Stimulated activated CD4-positive, alpha-beta T cell treated with anti-CD3 and anti-CD28 coated beads, Interleukin-15, amount 100 ng/mL, for 24 hours (primary cell): ENCODE data around the gene CD79A.
"Not testable (repeated sequence)": the region's sequence is repeated elsewhere in the genome, so short reads cannot be mapped to it uniquely, and the experiment has no call there.

Source experiments
- DNase-seq: peaks from one replicate; pipeline ENCODE4 v3.0.0-alpha.2; 2020

Gene CD79A

DNA sequence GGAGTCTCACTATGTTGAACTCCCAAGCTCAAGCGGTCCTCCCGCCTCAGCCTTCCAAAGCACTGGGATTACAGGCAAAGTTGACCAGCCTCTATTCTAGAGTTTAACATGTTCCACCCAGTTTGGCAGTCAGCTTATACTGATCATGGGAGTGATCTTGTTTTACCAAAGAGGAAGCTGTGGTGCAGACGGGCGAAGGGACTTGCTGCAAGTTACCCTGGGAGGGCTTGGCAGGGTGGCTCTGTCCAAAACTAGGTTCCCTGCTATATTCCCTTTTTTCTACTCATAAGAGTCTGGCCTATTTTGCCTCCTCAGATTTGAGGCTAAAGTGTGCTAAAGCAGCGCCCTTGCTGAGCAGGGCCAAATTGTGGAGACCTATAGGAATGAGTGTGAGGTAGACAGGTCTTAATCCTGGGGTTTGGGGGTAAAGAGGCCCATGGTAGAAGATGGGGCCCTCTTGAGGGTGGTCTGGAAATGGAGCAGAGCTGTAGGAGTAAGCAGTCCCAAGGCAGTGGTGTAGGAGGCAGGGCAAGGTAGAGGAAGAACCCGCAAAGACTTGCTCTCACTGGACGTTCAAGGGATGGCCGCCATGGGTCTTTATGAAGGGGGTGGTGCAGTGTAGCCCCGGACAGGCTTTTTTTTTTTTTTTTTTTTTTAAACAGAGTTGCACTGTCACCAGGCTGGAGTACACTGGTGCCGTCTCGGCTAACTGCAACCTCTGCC lies 13.7 kb upstream of the CD79A start:
- peak; percentile 11 for DNase-seq

DNA sequence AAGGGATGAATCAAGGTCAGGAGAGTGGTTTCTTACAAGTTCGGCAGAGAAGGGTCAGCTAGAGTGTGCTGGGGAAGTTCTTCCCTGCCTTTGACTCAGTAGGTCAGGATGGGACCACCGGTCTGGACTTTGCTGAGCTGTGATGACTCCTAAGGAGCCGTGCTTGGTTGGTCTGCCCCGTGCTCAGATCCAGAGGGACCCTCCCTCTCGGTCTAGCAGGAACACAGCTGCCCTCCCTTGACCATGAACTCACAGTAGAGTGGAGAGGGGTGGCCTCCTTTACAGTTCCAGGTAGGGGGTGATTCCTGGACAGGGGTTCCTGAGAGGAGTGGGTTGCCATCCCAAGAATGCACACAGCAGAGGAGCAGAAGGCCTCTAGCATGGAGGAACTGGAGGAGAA lies 12.7 kb upstream of the CD79A start:
- peak; percentile 4 for DNase-seq

DNA sequence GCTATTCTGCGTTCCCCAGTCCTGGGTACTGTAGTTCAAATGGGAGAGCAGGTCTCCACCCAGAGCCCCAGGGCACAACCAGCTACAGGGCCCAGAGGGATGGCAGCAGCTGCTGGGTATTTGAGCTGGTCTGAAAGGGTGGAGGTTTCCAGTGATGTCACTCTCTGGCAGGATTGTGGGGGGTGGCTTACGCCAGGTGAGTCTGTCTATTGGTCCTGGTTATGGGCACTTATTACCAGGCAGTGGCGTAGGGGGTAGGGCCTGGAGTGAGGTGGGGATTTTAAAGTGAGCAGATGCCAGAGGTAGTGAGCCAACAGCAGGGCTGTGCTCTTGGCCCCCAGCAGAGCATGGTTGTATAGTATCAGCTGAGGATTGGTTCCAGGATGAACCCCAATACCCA lies 10.8 kb upstream of the CD79A start:
- peak; percentile 27 for DNase-seq

DNA sequence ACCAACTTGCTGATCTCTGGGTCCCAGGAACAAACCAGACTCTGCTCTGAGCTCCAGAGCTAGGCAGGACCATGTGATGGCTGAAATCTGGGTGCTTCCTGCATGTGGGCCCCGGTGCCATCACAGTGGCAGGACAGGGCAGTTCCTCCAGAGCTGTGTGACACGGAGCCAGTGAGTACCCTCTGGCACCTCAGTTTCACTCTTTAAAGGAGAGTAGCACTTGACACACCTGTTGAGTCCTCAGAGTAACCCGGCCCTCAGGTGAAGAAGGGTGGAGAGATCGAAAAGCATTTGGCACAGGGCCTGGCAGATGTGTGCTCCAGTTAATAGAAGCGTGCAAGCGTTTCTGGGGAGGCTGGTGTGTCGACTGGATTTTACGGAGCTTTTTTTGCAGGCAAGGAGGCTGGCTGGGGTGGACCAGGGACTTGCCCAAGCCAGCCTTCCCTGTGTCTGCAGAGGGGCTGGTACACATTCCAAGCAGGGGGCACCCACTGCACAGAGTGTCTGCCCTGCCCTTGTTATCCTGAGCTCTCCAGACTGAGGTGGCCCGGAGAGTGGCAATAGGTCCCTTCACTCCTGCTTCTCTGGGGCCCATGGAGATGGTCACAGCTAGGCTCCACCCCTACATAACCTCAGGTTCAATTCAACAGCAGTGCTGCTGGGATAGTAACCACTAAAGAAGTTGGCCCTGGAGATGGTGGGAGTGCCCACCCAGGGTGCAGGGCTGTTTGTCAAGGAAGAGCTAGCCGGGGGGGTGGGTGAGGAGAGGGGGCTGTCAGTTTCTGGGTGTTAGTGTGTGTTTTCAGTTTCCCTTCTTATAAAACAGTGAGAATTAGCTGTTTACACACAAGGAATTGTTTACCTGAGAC lies 8.7 kb upstream of the CD79A start:
- peak; percentile 14 for DNase-seq

DNA sequence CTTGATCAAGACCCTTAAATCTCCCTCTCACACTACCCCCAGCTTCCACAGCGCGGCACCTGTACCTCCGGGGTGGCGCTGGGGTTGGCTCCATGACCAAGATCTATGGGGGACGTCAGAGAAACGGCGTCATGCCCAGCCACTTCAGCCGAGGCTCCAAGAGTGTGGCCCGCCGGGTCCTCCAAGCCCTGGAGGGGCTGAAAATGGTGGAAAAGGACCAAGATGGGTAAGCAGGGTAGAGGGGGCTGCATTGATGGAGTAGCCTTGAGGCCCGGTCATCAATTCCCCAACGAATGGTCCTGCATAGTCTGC lies 8.1 kb upstream of the CD79A start:
- DNase-seq: no peak

DNA sequence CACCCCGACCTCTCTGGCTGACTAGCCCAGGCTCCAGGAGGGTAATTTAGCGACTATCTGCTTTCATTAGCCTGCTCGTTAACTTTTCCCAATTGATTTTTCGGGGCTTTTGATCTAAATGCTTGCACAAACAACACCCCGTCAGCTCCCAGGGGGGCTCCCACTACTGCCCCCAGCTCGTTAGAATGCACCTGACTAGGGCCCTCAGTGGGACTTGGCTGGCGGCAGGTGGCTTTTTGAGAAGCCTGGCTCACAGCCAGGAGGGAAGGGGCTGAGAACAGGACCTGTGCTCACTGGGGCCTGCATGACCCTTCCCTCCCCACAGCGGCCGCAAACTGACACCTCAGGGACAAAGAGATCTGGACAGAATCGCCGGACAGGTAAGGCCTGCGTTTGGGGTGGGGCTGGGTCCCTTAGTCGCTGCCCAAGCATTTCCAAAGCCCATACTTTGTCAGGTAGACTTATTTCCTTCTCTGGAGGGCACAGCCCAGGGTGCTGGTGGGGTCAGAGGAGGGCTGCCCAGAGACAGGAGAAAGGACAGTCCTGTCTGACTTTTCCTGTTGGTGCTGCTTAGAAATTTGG lies 7.6 kb upstream of the CD79A start:
- DNase-seq: peak; percentile 5

DNA sequence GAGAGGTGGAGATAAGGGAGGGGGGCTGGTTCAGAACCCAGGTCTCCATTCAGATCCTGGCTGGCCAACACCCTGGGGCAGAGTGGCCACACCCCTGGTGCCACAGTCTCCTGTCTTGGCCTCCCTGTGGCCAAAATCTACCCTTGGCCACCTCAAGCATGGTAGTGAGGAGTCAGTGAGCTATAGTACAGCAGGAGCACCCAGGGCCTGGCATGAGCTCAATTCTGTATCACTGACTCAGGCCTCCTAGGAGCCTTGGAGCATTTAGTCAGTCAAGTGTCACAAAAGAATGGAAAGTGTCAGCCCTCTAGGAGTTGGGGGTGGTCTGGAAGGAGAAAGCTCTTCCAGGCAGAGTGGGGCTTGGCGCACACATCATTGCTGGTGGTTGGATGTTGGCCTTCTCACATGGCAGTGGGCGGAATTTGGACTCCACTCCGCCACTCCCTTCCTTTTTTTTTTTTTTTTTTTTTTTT lies 6.6 kb upstream of the CD79A start:
- peak; percentile 44 for DNase-seq

DNA sequence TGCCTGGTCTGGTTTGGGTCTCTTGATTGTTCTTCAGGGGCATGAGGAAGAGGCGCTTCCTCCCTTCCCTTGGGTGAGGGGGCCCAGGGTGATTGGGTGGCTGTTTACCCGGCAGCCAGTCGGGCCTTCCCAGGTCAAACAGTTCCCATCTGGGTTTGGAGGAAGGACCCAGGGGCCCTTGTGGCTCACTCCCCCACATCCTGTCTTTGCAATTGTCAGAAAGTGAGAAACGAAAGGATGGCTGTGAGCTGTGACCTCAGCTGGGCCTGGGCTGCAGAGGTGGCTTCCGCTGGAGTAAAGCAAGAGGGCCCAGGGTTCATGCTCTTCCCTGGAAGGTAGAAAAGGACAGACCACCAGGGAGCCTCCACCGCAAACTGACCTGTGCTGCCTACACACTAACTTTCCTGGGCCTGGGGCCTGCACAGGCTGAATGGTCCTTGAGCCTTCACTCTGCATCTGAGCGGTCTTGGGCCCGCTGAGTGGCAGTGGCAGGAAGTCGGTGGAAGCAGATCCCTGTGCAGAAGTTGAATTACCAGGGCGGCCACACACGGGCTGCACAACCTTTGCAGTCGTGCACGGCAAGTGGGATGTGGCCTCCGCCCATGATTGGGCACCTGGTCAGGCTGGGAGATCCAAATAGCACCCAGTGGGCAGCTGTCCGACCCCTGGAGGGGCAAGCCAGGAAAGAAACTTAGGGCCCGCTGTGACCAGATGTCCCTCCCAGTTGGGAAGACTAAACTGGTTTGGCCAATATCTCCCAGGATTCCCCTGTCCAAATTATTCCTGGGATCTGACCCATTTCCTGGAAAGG lies 5.3 kb upstream of the CD79A start:
- peak; percentile 80 for DNase-seq

DNA sequence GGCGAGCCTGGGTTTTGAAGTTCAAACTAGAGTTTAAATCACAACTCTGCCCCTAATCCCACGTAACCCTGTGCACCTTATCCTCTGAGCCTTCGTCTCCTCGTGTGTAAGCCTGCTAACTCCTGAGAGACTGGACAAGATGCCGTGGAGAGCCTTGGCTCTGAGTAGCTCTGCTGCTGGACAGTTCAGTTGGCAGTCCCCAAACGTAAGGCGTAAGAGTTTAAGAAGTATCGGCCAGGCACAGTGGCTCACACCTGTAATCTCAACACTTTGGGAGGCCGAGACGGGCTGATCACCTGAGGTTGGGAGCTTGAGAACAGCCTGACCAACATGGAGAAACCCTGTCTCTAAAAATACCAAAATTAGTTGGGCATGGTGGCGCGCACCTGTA lies 4.7 kb upstream of the CD79A start:
- DNase-seq: peak; percentile 26

DNA sequence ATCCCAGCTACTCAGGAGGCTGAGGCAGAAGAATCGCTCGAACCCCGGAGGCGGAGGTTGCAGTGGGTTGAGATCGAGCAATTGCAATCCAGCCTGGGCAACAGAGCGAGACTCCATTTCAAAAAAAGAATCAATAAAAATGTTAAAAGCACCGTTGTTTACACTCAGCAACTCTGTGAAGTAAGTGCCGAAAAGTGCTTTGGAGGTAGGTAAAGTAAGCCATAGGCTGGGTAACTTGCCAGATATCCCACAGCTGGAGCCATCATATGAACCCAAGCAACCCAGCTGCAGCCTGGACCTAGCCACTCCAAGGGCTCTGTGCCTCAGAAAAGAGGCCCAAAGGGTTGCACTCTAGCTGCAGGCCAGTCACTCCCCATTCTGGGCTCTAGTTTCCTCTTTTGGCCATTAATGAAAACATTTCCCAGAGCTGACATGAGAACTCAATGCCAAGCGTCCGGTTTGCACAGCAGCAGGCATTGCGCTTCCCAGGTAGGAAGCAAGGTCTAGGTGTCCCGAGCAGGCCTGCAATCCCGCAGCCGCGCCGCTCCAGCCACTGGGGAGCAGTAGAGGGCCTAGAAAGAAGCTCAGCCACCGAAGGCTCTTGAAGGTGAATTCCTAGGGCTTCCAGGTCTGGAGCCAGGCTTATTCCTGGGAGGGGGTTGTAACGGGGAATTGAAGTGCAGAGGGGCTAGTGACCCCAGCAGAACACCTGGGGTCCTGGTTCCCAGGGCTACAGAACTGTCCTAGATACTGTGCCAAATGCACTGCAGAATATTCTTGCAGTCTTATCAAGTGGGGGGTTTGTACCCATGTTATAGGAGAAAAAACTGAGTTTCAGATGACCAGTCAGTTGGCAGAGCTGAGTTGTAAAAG lies 4.1 kb upstream of the CD79A start:
- DNase-seq: peak; percentile 80

DNA sequence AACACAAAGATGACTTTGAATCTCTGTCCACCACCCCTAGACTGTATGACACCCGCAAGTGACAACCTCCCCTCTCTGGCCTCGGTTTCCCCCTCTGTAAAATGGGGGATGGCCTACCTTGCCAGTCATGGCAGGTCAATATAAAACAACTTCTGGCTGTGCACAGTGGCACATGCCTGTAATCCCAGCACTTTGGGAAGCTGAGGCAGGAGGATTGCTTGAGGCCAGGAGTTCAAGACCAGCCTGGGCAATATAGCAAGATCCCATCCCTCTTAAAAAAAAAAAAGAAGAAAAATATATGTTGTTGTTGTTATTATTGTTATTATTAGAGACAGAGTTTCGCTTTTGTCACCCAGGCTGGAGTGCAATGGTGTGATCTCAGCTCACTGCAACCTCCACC lies 1.1 kb upstream of the CD79A start:
- DNase-seq: not testable (repeated sequence)

DNA sequence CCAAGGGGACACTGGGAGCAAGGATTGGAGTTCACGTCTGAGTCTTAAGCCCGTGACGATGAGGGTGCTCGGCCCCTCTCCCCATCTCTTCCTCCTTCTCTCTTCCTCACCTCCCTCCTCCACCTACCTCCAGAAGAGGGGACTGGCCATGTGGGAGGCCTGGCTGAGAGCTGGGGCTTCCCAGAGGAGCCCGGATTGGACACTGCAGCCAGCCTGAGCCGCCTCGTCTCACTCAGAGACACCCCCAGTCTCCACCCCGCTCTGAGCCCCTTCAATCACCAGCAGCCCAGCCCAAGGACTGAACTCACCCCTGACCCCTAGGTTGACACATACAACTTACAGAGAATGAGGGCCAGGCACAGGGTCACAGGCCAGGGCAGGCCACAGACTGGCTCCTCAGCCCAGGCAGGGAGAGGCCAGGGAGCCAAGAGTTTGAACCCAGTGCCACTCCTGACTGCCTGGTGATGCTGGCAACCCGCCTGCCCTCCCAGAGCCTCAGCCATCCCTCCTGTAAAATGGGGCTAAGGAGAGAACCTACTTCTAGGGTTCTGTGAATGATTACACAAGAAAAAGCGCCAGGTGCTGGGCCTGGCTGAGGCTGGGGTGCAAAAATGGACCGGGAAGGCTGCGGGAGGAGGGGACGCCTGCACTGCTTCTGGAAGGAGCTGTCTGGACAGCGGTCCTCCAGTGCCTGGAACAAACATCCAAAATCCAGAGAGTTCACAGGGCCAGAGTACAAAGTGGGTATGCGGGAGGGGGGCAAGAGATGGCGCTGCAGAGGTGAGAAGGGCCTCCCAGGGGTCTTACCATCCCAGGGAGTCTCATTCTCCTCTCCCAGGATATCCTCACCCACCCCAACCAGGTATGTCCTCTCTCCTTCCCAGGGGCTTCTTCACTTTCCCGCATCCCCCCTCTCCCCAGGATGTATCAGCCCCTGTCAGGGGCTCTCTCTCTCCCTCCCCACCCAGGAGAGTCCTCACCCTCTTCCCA lies 1.1 kb downstream of the CD79A start:
- peak; percentile 10 for DNase-seq

DNA sequence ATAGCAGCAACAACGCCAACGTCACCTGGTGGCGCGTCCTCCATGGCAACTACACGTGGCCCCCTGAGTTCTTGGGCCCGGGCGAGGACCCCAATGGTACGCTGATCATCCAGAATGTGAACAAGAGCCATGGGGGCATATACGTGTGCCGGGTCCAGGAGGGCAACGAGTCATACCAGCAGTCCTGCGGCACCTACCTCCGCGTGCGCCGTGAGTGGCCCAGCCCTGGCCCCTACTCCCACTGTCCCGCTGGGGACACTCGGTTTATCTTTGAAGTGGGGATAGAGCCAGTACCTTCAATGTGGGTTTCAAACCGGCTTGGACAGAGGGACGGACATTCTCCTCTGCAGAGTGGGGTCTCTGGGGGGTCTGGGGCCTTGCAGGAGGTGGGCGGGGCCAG lies 2.0 kb downstream of the CD79A start:
- DNase-seq: no peak

DNA sequence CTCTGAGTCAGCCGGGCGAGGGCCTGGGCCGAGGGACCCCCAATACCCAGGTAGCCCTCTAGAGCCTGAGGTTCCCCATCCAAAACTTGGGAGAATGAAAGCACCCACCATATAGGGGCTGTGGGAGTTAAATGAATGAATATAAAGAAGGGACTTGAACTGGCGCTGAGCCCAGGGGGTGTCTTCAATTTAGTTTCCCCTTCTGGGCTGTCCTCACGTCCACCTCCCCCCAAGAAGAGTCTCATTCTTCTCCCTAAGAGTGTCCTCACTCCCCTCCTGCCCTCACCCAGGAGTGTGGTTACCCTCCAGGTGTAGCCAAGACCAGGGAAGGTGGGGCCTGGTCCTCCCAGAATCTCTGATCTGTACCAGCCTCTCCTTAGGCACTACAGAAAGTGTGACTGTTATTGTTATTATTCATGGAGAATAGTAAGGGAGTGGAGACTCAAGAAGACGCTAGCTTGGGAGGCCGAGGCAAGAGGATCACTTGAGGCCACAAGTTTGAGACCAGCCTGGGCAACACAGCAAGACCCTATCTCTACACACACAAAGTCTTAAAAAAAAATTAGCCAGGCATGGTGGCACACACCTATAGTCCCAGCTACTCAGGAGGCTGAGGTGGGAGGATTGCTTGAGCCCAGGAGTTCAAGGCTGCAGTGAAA lies 2.7 kb downstream of the CD79A start:
- peak; percentile 1 for DNase-seq

DNA sequence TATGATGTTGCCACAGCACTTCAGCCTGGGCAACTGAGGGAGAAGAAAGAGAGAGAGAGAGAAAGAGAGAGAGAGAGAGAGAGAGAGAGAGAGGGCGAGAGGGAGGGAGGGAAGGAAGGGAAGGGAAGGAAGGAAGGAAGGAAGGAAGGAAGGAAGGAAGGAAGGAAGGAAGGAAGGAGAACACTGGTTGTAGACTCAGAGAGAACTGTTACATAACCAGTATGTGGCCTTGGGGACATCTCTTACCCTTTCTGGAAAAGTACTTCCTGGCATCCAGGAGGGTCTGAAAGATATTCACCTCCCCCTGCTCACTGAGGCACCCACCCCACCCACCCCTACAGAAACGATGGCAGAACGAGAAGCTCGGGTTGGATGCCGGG lies 3.2 kb downstream of the CD79A start:
- no peak for DNase-seq

DNA sequence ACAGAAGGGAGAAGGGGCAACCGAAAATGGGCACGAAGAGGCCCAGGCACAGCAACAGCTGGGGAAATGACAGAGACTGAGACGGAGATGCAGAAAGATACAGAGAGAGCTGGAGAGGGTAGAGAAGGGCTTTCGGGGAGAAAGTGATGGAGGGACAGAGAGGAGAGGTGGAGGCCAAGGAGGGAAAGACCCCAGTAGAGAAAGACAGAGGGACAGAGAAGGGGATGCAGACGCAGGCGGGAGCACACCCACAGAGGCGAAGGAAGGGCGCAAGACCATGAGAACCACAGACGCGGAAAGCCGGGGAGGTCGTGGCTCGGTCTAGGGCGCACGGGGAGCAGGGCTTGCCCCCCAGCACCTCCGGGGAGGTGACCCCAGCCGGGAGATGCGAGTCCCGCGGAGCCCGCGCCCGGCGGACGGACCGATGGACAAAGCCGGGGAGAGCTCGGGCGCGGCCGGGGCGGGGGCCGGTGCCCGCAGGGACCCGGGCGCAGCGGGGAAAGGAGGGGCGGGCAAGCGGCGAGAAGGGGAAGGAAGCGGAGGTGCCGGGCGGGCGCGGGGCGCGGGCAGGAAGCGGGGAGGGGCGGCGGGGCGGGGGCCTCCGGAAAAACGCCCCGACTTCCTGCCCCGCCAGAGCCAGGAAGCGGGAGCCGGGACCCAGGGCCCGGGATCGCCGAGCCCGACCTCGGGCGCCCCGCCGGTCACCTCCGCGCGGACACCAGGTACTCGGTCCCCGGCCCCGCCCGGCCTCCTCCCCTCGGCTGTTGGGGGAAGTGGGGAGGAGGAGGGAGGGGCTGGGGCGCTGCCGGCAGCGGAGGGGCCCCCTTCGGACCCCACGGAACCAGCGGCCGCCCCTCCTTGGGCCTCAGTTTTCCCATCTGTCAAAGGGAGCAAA lies 5.7 kb downstream of the CD79A start, which contains the start of gene ARHGEF1:
Gene ARHGEF1 (plus strand): TSS at position 617 of the 895 bp plus-strand sequence. CDS start 4,899 bp downstream, outside the sequence.
- DNase-seq: peak; percentile 77

DNA sequence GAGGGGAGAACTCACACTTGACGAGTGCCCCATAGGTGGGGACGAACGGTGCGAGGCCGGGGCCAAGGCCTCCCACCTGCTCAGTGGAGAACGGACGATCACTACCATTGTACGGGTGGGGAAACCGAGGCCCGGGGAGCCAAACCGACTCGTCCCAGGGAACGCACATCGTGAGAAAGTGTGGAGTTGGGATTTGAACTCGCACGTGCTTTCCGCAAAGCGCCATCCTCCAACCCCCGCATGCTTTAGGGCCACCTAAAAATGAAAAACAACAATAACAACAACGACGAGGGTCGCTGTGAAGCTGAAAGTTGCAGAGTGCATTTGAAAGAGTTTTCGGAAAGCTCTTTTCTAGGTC lies 6.4 kb downstream of the CD79A start:
- no peak for DNase-seq

DNA sequence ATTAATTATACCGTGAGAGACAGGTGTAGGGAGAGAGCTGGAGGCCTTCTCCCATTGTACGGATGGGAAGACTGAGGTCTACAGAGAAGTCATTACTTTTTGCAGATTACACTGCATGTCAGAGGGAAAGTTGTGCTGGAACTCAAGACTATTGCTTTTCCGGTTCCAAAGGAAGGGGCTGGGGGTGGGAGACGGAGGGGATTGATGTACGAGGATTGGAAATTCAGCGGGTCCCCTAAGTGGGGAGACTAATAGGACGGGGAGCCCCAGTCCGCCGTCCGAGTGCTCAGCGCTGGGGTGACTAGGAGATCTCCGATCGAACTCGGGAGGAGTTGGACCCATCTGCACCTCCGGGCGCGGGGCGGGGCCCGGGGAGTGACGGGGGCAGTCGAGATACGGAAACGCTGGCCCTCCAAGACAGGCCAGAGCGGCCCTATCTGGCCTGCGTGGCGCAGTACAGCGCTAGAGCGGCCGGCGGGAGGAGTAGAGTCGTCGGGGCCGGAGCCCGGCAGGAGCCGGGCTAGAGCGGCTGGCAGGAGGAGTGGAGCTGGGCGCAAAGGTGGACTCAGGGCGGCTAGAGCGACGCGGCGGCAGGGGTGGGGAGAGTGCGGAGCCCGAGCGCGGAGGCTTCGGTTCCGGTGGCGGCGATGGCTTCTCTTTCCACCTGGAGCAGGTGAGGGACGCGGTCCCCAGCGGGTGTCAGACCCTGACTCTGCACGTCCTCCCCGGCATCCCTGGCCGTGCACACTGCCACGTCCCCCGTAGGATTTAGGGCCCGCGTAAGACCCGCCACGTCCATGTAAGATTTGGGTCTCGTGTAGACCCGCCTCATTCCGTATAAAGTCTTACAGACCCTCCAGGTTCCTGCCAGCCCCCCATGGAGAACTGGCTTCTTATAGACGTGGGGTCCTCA lies 7.0 kb downstream of the CD79A start:
- peak; percentile 94 for DNase-seq
